DOHH2 (cell line): ENCODE results near the gene LBHD1.

ENCODE experiments used
- EZH2phosphoT487 ChIP-seq: fragments of 200-600 bp; sonication (generic); IDR thresholded peaks from 2 replicates; pipeline ENCODE4 v1.6.1; 2017; ENCODE audit warnings: borderline replicate concordance, mild to moderate bottlenecking, antibody characterized with exemption, low read length, moderate library complexity, mixed read lengths
- TF ChIP-seq, protein P1 (sequence below): fragments of 200-600 bp; sonication (generic); IDR thresholded peaks from one replicate; pipeline ENCODE4 v1.5.1; 2014; ENCODE audit warnings: antibody characterized with exemption, mild to moderate bottlenecking, low read depth, low read length; ENCODE audit not compliant: poor library complexity, severe bottlenecking

DNA sequence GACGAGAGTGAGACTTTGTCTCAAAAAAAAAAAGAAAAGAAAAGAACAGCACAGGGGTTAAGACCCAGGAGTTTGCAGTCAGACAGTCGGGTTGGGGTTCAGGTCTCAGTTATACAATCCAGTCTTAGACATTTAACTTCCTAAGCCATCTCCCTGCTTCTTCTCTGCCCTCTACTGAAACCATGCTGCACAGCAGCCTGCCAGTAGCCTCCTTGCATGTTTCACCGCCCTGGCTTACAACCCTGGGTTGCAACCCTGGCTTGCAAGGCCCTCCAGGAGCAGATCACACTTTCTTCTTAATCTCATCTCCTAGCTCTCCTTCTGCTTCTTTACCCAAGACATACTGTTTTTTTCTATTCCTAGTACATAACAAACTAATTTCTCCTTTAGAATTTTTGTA lies 44.4 kb downstream of the LBHD1 start:
- TF ChIP-seq, protein P1, sequence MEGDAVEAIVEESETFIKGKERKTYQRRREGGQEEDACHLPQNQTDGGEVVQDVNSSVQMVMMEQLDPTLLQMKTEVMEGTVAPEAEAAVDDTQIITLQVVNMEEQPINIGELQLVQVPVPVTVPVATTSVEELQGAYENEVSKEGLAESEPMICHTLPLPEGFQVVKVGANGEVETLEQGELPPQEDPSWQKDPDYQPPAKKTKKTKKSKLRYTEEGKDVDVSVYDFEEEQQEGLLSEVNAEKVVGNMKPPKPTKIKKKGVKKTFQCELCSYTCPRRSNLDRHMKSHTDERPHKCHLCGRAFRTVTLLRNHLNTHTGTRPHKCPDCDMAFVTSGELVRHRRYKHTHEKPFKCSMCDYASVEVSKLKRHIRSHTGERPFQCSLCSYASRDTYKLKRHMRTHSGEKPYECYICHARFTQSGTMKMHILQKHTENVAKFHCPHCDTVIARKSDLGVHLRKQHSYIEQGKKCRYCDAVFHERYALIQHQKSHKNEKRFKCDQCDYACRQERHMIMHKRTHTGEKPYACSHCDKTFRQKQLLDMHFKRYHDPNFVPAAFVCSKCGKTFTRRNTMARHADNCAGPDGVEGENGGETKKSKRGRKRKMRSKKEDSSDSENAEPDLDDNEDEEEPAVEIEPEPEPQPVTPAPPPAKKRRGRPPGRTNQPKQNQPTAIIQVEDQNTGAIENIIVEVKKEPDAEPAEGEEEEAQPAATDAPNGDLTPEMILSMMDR: no peak
- no peak for TF ChIP-seq EZH2phosphoT487
